IPS DF 19.7 (cell line): ENCODE measurements around the gene MCM5.
"Not testable (repeated sequence)": the region's sequence is repeated elsewhere in the genome, so short reads cannot be mapped to it uniquely, and the experiment has no call there.

Experiments
- DNase-seq: peaks from one replicate; pipeline ENCODE4 v3.0.0-alpha.2; 2013; ENCODE audit warnings: low read depth, low spot score

The MCM5 gene

GRCh38 chr22:35452351-35452781 is 52.4 kb downstream of the MCM5 start:
- DNase-seq: no peak

GRCh38 chr22:35452810-35453743 is 53.1 kb downstream of the MCM5 start:
- DNase-seq: no peak

GRCh38 chr22:35454416-35455054 is 54.6 kb downstream of the MCM5 start:
- DNase-seq: no peak

- no peak for DNase-seq
Observed at GRCh38 chr22:35455529-35455928, 55.6 kb downstream of the MCM5 start.

- no peak for DNase-seq
Observed at GRCh38 chr22:35456757-35457156, 56.8 kb downstream of the MCM5 start.

- DNase-seq: no peak
Observed at GRCh38 chr22:35457729-35458546, 58.0 kb downstream of the MCM5 start.

- no peak for DNase-seq
Observed at GRCh38 chr22:35458547-35459422, 58.8 kb downstream of the MCM5 start.

GRCh38 chr22:35459423-35459894 is 59.5 kb downstream of the MCM5 start:
- DNase-seq: no peak

- not testable (repeated sequence) for DNase-seq
Observed at GRCh38 chr22:35459976-35460375, 60.0 kb downstream of the MCM5 start.

- DNase-seq: no peak
Observed at GRCh38 chr22:35460688-35461087, 60.7 kb downstream of the MCM5 start.

GRCh38 chr22:35462498-35463230 is 62.7 kb downstream of the MCM5 start:
- DNase-seq: no peak

- DNase-seq: no peak
Observed at GRCh38 chr22:35463231-35463933, 63.4 kb downstream of the MCM5 start.

- DNase-seq: no peak
Observed at GRCh38 chr22:35464399-35464798, 64.5 kb downstream of the MCM5 start.

- DNase-seq: no peak
Observed at GRCh38 chr22:35465109-35465701, 65.3 kb downstream of the MCM5 start.

- no peak for DNase-seq
Observed at GRCh38 chr22:35467681-35468434, 67.9 kb downstream of the MCM5 start.

- DNase-seq: no peak
Observed at GRCh38 chr22:35470903-35471321, 71.0 kb downstream of the MCM5 start.

GRCh38 chr22:35471566-35471965 is 71.6 kb downstream of the MCM5 start:
- not testable (repeated sequence) for DNase-seq

GRCh38 chr22:35472488-35472887 is 72.5 kb downstream of the MCM5 start:
- DNase-seq: no peak
